K562 (cell line): Measurements from ENCODE around the gene TMEM151A. TPM values are rescaled to one million over a fixed set of nuclear protein-coding genes. Genes with fewer than 3 reads are reported as not detected.

Experiments
- ATAC-seq: fragments of 200-7000 bp; cut with Tn5 transposase; 3 replicates; pipeline ENCODE4 v1.9.1; 2020; ENCODE audit warnings: moderate library complexity
- BruUV-seq: library from RNA; stranded (reverse); fragments of 400-500 nt; replicated peaks from 2 replicates; lab custom pipeline; 2021; lab: Mats Ljungman, UMichigan
- CTCF ChIA-PET: fragments of 300-600 bp; formaldehyde crosslinking; extraction: SDS; loops from one replicate; lab custom pipeline; 2021; ENCODE audit warnings: low intra/inter-chr PET ratio; lab: Yijun Ruan, JAX
- POLR2A ChIA-PET: fragments of 300-600, 350-650 bp; sonication (Branson Sonifier 250); formaldehyde crosslinking; extraction: SDS; loops from one replicate; lab custom pipeline; 2021; ENCODE audit warnings: antibody characterized with exemption, inconsistent platforms; lab: Yijun Ruan, JAX
- DNase-seq, 4 experiments: peaks; one replicate each; pipeline versions ENCODE4 v3.0.0 to v3.0.0-alpha.2; 2011 to 2018; ENCODE audit warnings: low spot score in 3 of 4, mixed read lengths in 3 of 4; ENCODE audit errors: extremely low read depth in 1 of 4
- FAIRE-seq: peaks from 2 replicates; lab custom pipeline; 2011; peaks lifted over from hg19 to GRCh38; lab: Jason Lieb, UNC
- H2AFZ ChIP-seq: 2 replicates; pipeline ENCODE4 v1.6.0; 2011; ENCODE audit warnings: low read depth, low read length, control low read depth, inconsistent platforms
- H3K27ac ChIP-seq: fragments of 200-600 bp; 3 replicates; pipeline ENCODE4 v1.8.0; 2011; ENCODE audit warnings: low read depth, mild to moderate bottlenecking, control low read depth, inconsistent platforms, low read length, moderate library complexity, mixed read lengths; ENCODE audit errors: extremely low read depth
- H3K27me3 ChIP-seq, 2 experiments: fragments of 300-600 bp in 1 of 2; 2 replicates in 1 of 2; 3 replicates in 1 of 2; pipeline versions ENCODE4 v1.6.0 to v1.8.0; 2011; ENCODE audit warnings: inconsistent platforms in 2 of 2, low read length in 2 of 2, mild to moderate bottlenecking in 1 of 2, mixed read lengths in 1 of 2, moderate library complexity in 1 of 2; ENCODE audit not compliant: control insufficient read depth in 2 of 2, insufficient read depth in 2 of 2
- H3K36me3 ChIP-seq: fragments of 300-600 bp; 3 replicates; pipeline ENCODE4 v1.8.0; 2011; ENCODE audit warnings: mild to moderate bottlenecking, low read length, inconsistent platforms; ENCODE audit not compliant: control insufficient read depth, insufficient read depth
- H3K4me1 ChIP-seq, 2 experiments: fragments of 200-600 bp in 1 of 2; replicated peaks in 1 of 2; 2 replicates in 1 of 2; 3 replicates in 1 of 2; pipeline versions ENCODE4 v1.5.1 to v1.8.0; 2011; ENCODE audit warnings: inconsistent platforms in 2 of 2, low read length in 2 of 2, mild to moderate bottlenecking in 1 of 2, mixed read lengths in 1 of 2, moderate library complexity in 1 of 2; ENCODE audit not compliant: control insufficient read depth in 2 of 2, insufficient read depth in 2 of 2
- H3K4me2 ChIP-seq: 2 replicates; pipeline ENCODE4 v1.6.1; 2011; ENCODE audit warnings: low read length, control low read depth, inconsistent platforms, mixed read lengths; ENCODE audit not compliant: insufficient read depth
- H3K4me3 ChIP-seq: fragments of 200-600 bp; sonication (generic), shearing (Covaris generic); 2 replicates; pipeline ENCODE4 v1.5.1; 2016; ENCODE audit warnings: control low read depth, inconsistent platforms
- H3K79me2 ChIP-seq: fragments of 200-600 bp; 3 replicates; pipeline ENCODE4 v1.8.0; 2011; ENCODE audit warnings: low read length, inconsistent platforms; ENCODE audit not compliant: control insufficient read depth, insufficient read depth
- H3K9ac ChIP-seq, 2 experiments: 2 replicates each; pipeline versions ENCODE4 v1.6.0 to v1.6.1; 2011; ENCODE audit warnings: low read depth in 2 of 2, low read length in 2 of 2, control low read depth in 1 of 2, inconsistent platforms in 1 of 2, mild to moderate bottlenecking in 1 of 2, mixed read lengths in 1 of 2; ENCODE audit not compliant: insufficient read depth in 1 of 2
- H3K9me1 ChIP-seq: one replicate; pipeline ENCODE4 v1.6.0; 2011; ENCODE audit warnings: inconsistent platforms, mild to moderate bottlenecking, low read length, moderate library complexity; ENCODE audit not compliant: control insufficient read depth, insufficient read depth
- H3K9me3 ChIP-seq: replicated peaks from 2 replicates; pipeline ENCODE4 v1.5.1; 2011; ENCODE audit warnings: low read depth, low read length, inconsistent platforms; ENCODE audit not compliant: control insufficient read depth, insufficient read depth
- H4K20me1 ChIP-seq: replicated peaks from 2 replicates; pipeline ENCODE4 v1.6.1; 2011; ENCODE audit warnings: low read length, inconsistent platforms, mixed read lengths; ENCODE audit not compliant: control insufficient read depth, insufficient read depth
- BHLHE40 ChIP-seq: IDR thresholded peaks from 2 replicates; pipeline ENCODE4 v1.6.1; 2011; ENCODE audit warnings: low read length, improper control_type of control experiment
- CREBBP ChIP-seq: IDR thresholded peaks from one replicate; pipeline ENCODE4 v1.6.1; 2012; ENCODE audit warnings: low read depth, mild to moderate bottlenecking, control low read depth, inconsistent platforms, low read length
- ESRRB ChIP-seq: fragments of 250-450 bp; sonication (Bioruptor Pico); IDR thresholded peaks from 2 replicates; pipeline ENCODE4 v1.5.0; 2020; ENCODE audit warnings: mild to moderate bottlenecking, moderate library complexity, borderline replicate concordance
- ILK ChIP-seq: fragments of 450-650 bp; IDR thresholded peaks from 2 replicates; pipeline ENCODE4 v1.6.1; 2016; ENCODE audit warnings: missing genetic modification characterization, low read depth, mild to moderate bottlenecking, missing compliant biosample characterization, moderate library complexity, borderline replicate concordance
- PRMT5 ChIP-seq: sonication (generic); formaldehyde crosslinking; IDR thresholded peaks from 2 replicates; pipeline ENCODE4 v1.5.0; 2020; ENCODE audit warnings: missing genetic modification reagents
- RB1 ChIP-seq: fragments of 450-650 bp; IDR thresholded peaks from 2 replicates; pipeline ENCODE4 v1.6.1; 2017; ENCODE audit warnings: low read depth, mild to moderate bottlenecking
- RBM25 ChIP-seq: fragments of 200-400 bp; formaldehyde crosslinking; IDR thresholded peaks from 2 replicates; pipeline ENCODE4 v1.6.1; 2018; ENCODE audit warnings: low read length, low read depth, moderate library complexity; ENCODE audit not compliant: severe bottlenecking
- TAF1 ChIP-seq: IDR thresholded peaks from 2 replicates; pipeline ENCODE4 v1.6.1; 2011; ENCODE audit warnings: mild to moderate bottlenecking, low read length, moderate library complexity; ENCODE audit not compliant: insufficient read depth, control insufficient read depth, severe bottlenecking; ENCODE audit errors: extremely low read depth
- TFAM ChIP-seq: fragments of 250-450 bp; sonication (Bioruptor Pico); conservative IDR thresholded peaks from 2 replicates; pipeline ENCODE4 v1.5.0; 2021; ENCODE audit warnings: mild to moderate bottlenecking, moderate library complexity
- ZFP30 ChIP-seq: fragments of 250-450 bp; sonication (Bioruptor Pico); IDR thresholded peaks from 2 replicates; pipeline ENCODE4 v1.8.0; 2022; ENCODE audit warnings: moderate library complexity, mild to moderate bottlenecking, inconsistent platforms, borderline replicate concordance
- ZNF212 ChIP-seq: fragments of 450-650 bp; formaldehyde crosslinking; IDR thresholded peaks from 2 replicates; pipeline ENCODE4 v1.4.0; 2020; ENCODE audit warnings: mild to moderate bottlenecking
- ZNF324 ChIP-seq: fragments of 250-450 bp; sonication (Bioruptor Pico); IDR thresholded peaks from 2 replicates; pipeline ENCODE4 v1.4.0; 2020; ENCODE audit warnings: mild to moderate bottlenecking
- ZNF707 ChIP-seq: fragments of 250-450 bp; sonication (Bioruptor Pico); conservative IDR thresholded peaks from 2 replicates; pipeline ENCODE4 v1.8.0; 2022; ENCODE audit warnings: inconsistent platforms, mild to moderate bottlenecking, moderate library complexity
- WGBS: fragments of 100-300 bp; shearing (Covaris generic); methylation state at CpG from one replicate; pipeline ENCODE4 v1.1.6; 2016; ENCODE audit warnings: low coverage, mixed read lengths; ENCODE audit not compliant: insufficient coverage; ENCODE audit errors: missing lambda C conversion rate; 5-methylcytosine and 5-hydroxymethylcytosine counted together
- in situ Hi-C: fragments of 300-500 bp; cut with MboI; formaldehyde crosslinking; loops from 4 replicates; pipeline ENCODE4 v1.15.0; 2018; ENCODE audit warnings: inconsistent platforms, mixed read lengths
- intact Hi-C: fragments of 100-400 bp; cut with micrococcal nuclease; formaldehyde crosslinking; loops from 2 replicates; pipeline ENCODE4 v1.14.2; 2022
- polyA plus RNA-seq, 8 experiments: library from polyadenylated mRNA; depleted of rRNA in 4 of 8; stranded (reverse) in 5 of 8; unstranded in 3 of 8; fragments of >200 nt; fragmentation: Nextera tagmentation in 2 of 8; fragmentation: Illumina TruSeq in 1 of 8; extraction: Ambion mirVana in 2 of 8; extraction: Trizol in 1 of 8; gene quantifications; 2 replicates each; pipeline versions ENCODE4 v1.2.1 to v1.2.3, GENCODE V29; 2011 to 2014; ENCODE audit warnings: inconsistent platforms in 1 of 8, missing spikeins in 1 of 8
- total RNA-seq, 7 experiments: library from RNA; depleted of rRNA in 6 of 7; stranded (reverse); fragments of >200 nt in 6 of 7; fragmentation: Illumina TruSeq in 2 of 7; extraction: Trizol in 2 of 7; gene quantifications; 2 replicates each; pipeline versions ENCODE4 v1.2.1 to v1.2.3, GENCODE V29; 2011 to 2021; ENCODE audit warnings: low replicate concordance in 1 of 7
- TF ChIP-seq, protein P1 (sequence below): sonication (generic); formaldehyde crosslinking; IDR thresholded peaks from 2 replicates; pipeline ENCODE4 v1.9.0; 2022; ENCODE audit warnings: mild to moderate bottlenecking, missing genetic modification reagents
- TF ChIP-seq, protein P2 (sequence below): sonication (generic); formaldehyde crosslinking; IDR thresholded peaks from 2 replicates; pipeline ENCODE4 v1.8.0; 2022; ENCODE audit warnings: missing genetic modification reagents, mild to moderate bottlenecking, borderline replicate concordance

The TMEM151A gene
- total and polyA plus RNA-seq, 9 of the 15 experiments (the other 6 are each of a cell fraction or from before 2014, with no cell fraction given) = not detected

DNA sequence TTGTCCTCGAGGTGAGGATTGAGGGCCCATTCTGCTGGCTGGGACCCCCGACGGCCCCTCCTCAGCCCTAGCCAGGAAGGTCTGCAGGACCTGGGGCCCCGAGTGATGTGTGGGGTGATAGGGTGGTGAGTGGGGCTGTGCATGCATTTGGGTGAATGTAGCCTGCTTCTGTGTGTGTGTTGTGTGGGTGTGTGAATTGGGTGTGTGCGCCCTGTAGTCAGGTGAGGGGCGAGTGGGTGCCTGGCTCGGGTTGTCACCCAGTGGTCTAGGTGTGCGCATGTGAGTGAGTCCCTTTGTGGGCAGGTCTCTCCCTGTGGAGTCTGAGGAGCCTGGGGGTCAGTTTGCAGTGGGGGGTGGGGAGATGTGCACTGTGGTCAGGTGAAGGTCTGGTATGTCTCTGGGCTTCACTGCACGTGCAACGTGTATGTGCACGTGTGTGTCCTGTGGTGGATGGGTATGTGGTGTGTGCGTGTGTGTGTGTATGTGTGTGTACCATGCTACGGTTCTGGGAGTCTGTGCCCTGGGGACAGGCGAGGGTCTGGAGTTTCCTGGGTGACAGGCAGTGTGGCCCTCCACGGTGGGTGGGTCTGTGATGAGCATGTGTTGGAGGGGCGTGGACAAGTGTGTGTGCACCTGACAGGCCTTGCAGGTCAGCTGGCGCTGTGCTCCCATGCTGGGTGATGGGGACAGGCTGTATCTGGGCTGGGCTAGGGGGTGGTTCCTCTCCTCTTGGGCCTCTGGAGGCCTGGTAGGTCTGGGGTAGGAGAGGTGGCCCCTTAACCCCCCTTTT is 1.0 kb downstream of the TMEM151A start:
- no peak overlapping the region for H3K9ac ChIP-seq
- H3K9me3 ChIP-seq = no peaks in the 10 kb centered on the region
- intact Hi-C loops = no loop called here
- H3K27me3 ChIP-seq = peaks cover 0 to 8% of the 10 kb centered on the region in 2 experiments; a peak in 2 of 5 replicates
- H3K4me1 ChIP-seq = peaks cover 14 to 54% of the 10 kb centered on the region in 2 experiments
- ATAC-seq (no peak), FAIRE-seq (no peak), DNase-seq (no peak)
- no peak overlapping the region for H3K4me2 ChIP-seq
- peaks cover 11% of the 10 kb centered on the region for H3K79me2 ChIP-seq
- H3K4me3 ChIP-seq = no peak overlapping the region
- 0 out of 2 replicates have a peak, but pooled peaks cover 5% of the 10 kb centered on the region for H4K20me1 ChIP-seq
- TF ChIP-seq ZNF212 (CRISPR knock-in tag) = no peak
- no peak for TF ChIP-seq TFAM (CRISPR knock-in tag)
- TF ChIP-seq RB1 = no peak
- no peak for TF ChIP-seq TAF1
- no peak for TF ChIP-seq CREBBP
- TF ChIP-seq PRMT5 = no peak
- no peak for TF ChIP-seq ESRRB (CRISPR knock-in tag)
- TF ChIP-seq ILK = no peak
- no peak for TF ChIP-seq RBM25
- TF ChIP-seq ZNF324 (CRISPR knock-in tag) = no peak
- TF ChIP-seq ZNF707 (CRISPR knock-in tag) = no peak
- no peak for TF ChIP-seq ZFP30 (CRISPR knock-in tag)
- peak; percentile 53; the same call in 1 of the 2 replicates for TF ChIP-seq BHLHE40
- TF ChIP-seq, protein P1, sequence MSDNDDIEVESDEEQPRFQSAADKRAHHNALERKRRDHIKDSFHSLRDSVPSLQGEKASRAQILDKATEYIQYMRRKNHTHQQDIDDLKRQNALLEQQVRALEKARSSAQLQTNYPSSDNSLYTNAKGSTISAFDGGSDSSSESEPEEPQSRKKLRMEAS (CRISPR knock-in tag) = peak; percentile 15; the same call in 1 of the 2 replicates
- TF ChIP-seq, protein P2, sequence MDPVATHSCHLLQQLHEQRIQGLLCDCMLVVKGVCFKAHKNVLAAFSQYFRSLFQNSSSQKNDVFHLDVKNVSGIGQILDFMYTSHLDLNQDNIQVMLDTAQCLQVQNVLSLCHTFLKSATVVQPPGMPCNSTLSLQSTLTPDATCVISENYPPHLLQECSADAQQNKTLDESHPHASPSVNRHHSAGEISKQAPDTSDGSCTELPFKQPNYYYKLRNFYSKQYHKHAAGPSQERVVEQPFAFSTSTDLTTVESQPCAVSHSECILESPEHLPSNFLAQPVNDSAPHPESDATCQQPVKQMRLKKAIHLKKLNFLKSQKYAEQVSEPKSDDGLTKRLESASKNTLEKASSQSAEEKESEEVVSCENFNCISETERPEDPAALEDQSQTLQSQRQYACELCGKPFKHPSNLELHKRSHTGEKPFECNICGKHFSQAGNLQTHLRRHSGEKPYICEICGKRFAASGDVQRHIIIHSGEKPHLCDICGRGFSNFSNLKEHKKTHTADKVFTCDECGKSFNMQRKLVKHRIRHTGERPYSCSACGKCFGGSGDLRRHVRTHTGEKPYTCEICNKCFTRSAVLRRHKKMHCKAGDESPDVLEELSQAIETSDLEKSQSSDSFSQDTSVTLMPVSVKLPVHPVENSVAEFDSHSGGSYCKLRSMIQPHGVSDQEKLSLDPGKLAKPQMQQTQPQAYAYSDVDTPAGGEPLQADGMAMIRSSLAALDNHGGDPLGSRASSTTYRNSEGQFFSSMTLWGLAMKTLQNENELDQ (CRISPR knock-in tag) = no peak
- no peaks in the 10 kb centered on the region for H3K9me1 ChIP-seq
- ChIA-PET CTCF (no interaction called here), POLR2A (no interaction called here)
- no TSS peak for BruUV-seq
- H3K36me3 ChIP-seq = peaks cover under 1% of the 10 kb centered on the region; the same call in 1 of the 3 replicates
- in situ Hi-C loops = no loop called here
- H3K27ac ChIP-seq = no peak overlapping the region
- WGBS = 18% methylated on average over 13 of the region's 17 CpGs
- no peak overlapping the region for H2AFZ ChIP-seq
